GM19025 (cell line): ENCODE results near the gene NOL4L.

Experiments used
- ATAC-seq: cut with Tn5 transposase; IDR thresholded peaks from one replicate; pipeline ENCODE4 v1.9.1; 2021; ENCODE audit warnings: mild to moderate bottlenecking, low read depth, moderate library complexity; ENCODE audit not compliant: unreplicated experiment

Gene NOL4L

GRCh38 chr20:32451682-32452461 is 133.3 kb downstream of the NOL4L start:
- no peak for ATAC-seq

GRCh38 chr20:32451340-32451681 is 133.8 kb downstream of the NOL4L start:
- no peak for ATAC-seq

- no peak for ATAC-seq
Observed at GRCh38 chr20:32450484-32451061, 134.6 kb downstream of the NOL4L start.

GRCh38 chr20:32449890-32450401 is 135.2 kb downstream of the NOL4L start:
- ATAC-seq, result no peak

- no peak for ATAC-seq
Observed at GRCh38 chr20:32449057-32449889, 135.9 kb downstream of the NOL4L start.

GRCh38 chr20:32448306-32449056 is 136.7 kb downstream of the NOL4L start:
- no peak for ATAC-seq

GRCh38 chr20:32447136-32448027 is 137.8 kb downstream of the NOL4L start:
- ATAC-seq, result no peak

- no peak for ATAC-seq
Observed at GRCh38 chr20:32446301-32447100, 138.6 kb downstream of the NOL4L start.

GRCh38 chr20:32445539-32446273 is 139.4 kb downstream of the NOL4L start:
- no peak for ATAC-seq

DNA sequence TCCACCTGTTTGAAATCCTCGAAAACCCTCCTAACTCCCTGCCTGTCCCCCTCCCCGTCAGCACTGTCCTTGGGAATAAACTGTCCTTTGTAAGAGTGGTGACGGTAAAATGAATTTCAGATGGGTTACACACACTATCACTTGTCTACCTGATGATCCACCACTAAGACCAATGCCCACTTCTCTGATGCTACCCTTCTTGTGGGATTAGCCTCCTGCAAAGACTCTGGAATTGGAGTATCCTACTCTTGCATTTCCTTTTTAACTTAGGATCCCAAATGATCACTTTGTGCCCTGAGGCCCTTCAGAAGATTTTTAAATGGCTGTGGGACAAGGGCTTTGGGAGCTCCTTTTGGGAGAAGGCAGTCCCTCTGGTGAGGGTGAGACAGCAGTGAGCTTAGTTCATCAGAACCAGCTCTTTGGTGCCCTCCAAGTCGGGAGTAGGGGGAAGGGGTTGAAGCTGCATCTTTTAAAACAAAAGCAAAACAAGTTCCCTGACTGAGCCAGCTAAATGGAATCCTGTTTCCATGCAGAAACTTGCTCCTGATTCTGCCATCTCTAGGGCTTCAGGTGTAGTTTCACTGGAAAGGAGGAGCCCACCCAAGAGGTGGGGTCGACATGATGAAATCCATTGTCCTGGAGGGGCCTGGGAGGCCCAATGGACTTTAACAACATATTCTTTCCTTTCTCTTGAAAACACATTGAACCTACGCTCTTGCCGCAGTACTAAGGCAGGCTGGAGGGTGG is 140.5 kb downstream of the NOL4L start:
- no peak for ATAC-seq

DNA sequence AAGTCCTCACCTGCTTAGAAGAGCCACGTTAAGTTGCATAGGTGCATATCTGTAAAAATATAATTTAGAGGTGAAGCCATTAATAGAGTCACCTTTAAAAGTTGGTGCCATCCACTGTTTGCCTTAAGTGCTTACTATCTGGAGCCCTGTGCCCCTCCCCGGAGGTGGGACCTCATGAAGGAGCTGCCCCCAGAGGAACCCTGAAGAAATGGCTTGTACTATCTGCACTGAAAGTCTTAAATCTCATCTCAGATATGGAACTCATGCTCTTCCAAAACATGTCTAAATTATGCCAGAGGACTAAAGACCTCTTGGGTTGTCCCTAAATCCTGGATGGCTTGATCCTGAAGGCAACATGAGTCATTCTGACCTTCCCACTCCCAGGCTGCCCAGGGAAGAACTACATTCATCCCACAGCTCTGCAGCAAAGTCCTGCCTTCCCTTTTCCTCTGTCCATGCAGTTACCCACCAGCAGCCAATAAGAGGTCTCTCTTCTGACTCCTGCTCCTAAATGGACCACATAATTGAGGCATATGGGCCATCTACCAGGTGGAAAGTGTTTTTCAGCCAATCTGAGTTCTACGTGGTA is 141.7 kb downstream of the NOL4L start:
- no peak for ATAC-seq

- ATAC-seq, result no peak
Observed at GRCh38 chr20:32442630-32443373, 142.3 kb downstream of the NOL4L start.

DNA sequence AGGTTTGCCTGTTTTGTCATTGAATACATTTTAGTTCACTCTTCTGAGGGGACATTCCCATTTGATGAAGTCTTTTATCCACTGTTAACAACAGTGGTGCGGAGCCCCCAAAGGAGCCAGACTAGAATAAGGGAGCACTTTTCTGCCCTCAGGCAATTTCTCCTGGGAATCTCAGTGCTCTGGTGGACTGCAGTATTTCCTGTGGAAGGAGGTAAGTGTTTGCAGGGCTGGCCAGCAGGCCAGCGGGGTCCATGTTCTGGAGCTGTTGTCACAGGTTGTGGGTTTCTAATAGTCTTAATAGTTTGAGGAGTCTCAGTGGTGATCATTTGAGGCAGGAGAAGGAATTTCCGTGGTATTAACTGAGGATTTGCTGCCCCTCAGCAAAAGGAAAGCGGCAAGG is 143.5 kb downstream of the NOL4L start:
- no peak for ATAC-seq

DNA sequence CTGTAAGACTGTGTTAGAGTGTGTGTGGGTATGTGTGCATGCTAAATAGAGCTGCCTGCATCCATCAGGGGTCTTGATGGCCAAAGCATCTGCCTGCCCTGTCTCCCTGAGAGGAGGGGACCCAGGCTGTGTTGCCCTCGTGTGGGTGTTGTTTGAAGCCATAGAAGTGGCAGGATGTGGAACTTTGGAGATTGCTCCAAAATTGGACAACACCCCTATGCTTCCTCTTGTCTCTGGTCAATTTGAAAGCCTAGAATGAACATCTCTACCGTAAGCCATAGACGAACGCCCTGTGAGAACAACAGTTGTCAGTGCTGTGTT is 144.4 kb downstream of the NOL4L start:
- no peak for ATAC-seq

DNA sequence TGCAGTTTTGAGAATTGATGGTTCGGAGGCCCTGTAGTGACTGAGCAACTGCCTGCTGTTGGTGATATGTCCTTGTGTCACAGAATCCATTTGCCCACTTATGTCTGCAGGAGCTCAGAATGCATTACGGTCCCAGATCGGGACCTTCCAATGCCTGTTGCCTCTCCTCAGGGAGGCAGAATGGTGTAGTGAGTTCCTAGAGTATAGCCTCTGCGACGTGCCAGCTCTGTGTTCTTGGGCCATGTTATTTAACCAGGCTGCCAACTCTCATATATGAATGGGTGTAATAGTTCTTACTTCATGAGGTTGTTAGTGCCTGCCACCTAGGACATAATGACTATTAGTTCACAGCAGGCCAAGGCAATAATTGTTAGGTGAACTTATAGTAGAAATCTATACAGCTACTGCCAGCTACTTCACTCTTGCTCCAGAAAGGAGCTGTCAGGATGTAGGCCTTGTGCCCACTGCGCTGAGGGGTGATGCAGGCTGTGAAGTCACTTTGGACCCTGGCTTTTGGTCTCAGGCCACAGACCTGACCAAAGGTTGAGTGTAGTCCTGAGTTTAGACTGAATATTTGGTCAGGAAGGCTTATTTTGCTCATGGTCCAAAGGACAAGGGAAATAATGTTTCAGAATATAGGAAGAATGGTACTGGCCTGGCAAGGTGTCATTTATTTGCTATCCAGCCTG is 144.9 kb downstream of the NOL4L start:
- no peak for ATAC-seq
